Femur (tissue), 1 donor: ENCODE measurements around the gene CYB5R2.

Experiments used
- DNase-seq: peaks from one replicate; pipeline ENCODE4 v3.0.0-alpha.2; 2017

Gene CYB5R2

GRCh38 chr11:7636350-7636749 is 37.0 kb downstream of the CYB5R2 start:
- no peak for DNase-seq

GRCh38 chr11:7635708-7636107 is 37.6 kb downstream of the CYB5R2 start:
- no peak for DNase-seq

GRCh38 chr11:7635137-7635536 is 38.2 kb downstream of the CYB5R2 start:
- peak; percentile 40 for DNase-seq

DNA sequence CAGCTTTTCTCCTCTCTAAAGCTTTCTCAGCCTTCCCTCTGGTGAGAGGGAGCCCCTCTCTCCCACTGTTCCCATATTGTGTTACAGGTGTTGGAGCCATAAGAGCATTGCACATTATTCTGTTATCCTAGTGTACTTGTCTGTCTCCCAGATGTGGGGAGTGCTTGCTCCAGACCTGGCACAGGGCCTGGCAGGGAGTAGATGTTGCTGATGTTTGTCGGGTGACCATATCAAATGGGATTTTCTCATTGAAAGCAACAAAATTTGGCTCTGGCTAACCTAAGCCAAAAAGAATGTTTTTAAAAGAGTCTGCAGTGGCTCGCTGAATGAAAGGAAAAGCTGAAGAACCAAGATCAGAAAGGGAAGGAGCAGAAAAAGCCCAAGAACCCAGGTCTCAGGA is 41.1 kb downstream of the CYB5R2 start:
- DNase-seq = no peak

GRCh38 chr11:7630002-7630401 is 43.3 kb downstream of the CYB5R2 start:
- DNase-seq = no peak

DNA sequence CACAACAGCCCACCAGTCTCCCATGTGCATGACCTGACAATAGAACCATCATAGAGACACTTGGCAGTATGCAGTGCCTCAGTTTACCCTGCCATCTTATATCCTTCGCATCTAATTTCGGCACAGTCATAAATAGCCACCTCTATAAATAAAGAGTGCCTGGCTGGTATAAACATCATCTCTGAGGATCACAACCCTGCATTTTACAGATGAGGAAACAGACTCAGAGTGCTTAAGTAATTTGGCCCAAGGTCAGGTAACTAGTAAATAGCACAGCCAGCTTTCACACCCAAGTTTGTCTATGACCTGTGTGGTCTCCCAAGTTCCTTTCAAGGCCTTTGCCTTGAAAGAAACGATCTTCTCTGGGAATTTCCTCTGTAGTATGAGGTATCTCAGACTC is 44.6 kb downstream of the CYB5R2 start:
- DNase-seq = no peak

GRCh38 chr11:7622721-7623120 is 50.6 kb downstream of the CYB5R2 start:
- DNase-seq = no peak

GRCh38 chr11:7621554-7621953 is 51.7 kb downstream of the CYB5R2 start:
- no peak for DNase-seq

DNA sequence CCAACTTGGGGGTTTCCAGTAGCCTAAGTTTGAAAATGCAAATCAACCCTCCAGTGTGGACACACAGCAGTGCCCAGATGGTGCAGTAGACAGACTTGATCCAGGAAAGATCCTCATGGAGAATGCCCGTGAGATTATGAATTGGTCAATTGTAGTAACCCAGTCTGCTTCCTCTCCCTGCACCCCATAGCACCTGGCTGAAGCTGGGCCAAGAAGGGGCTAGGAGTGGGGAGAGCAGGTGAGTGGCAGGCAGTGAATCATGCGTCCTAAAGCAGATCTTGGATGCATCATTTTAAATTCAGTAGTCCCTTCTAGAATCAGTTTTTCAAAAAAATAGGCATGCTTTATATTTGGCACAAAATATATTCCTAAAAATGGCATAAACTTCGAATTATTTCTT is 52.2 kb downstream of the CYB5R2 start:
- no peak for DNase-seq

DNA sequence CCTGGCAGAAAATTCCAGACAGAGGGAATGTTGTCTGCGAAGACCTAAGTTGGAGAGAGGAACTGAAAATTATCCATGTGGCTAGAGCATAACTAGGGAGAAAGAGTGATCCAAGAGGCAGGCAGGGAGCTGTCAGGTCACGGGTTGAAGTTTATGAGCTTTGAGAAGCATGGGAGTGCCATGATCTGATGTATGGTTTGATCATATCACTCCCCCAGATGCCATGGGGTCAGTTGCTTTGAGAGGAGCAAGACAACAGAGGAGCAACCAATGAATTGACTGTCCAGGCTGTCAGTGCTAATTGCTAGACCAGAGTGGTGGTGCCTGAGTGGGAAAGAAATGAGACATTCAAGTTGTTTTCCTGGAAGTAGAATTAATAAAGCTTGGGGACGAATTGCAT is 54.0 kb downstream of the CYB5R2 start:
- DNase-seq = no peak

GRCh38 chr11:7617032-7617431 is 56.3 kb downstream of the CYB5R2 start:
- DNase-seq = no peak
